GM12872 (cell line): ENCODE results near the gene TAS1R2.

Experiments used
- TF ChIP-seq, protein P1 (sequence below): IDR thresholded peaks from 3 replicates; pipeline ENCODE4 v1.5.1; 2011; ENCODE audit warnings: low read depth, mild to moderate bottlenecking, low read length, moderate library complexity; ENCODE audit not compliant: insufficient read depth

TAS1R2 gene

DNA sequence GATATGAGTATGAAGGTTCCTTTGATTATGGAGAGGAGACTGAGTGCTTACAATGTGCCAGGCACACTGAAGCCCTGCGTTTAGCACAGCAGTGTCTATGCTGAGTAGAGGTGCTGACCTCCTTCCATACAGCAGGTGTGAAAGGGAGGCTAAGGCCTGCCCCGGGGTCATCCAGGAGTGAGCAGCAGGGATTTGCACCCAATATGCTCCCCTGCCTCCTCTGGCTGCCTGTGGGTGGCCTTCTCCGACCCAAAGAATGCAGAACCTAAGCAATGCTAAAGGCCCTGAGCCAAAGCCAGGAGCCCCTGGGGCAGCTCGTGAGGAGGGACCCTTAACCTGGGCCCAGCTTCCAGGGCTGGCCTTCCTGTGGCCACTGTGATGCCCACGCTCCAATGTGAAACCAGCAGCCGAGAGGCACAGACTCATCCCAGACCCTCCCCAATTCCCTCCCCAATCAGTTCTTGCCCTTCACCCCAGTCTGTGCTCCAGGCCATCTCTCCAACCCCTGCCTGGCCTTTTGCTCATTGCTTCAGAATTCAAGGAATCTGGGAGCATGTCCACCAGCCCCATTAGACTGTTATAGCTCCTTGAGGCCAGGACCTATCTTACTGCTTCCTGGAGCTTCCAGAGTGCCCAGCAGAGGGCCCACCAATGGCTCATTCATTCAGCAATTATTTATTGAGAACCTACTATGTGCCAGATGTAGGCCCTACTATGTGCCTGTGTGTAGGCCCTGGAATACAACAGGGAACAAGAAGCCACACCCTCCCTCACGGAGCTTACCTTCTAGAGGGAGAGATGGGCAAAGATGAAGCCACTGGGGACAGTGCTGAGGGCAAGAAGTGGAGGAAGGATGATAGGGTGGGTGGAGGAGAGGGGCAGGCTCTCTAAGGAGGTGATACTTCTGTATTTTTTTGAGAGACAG, 53.3 kb downstream of the TAS1R2 start:
- TF ChIP-seq, protein P1, sequence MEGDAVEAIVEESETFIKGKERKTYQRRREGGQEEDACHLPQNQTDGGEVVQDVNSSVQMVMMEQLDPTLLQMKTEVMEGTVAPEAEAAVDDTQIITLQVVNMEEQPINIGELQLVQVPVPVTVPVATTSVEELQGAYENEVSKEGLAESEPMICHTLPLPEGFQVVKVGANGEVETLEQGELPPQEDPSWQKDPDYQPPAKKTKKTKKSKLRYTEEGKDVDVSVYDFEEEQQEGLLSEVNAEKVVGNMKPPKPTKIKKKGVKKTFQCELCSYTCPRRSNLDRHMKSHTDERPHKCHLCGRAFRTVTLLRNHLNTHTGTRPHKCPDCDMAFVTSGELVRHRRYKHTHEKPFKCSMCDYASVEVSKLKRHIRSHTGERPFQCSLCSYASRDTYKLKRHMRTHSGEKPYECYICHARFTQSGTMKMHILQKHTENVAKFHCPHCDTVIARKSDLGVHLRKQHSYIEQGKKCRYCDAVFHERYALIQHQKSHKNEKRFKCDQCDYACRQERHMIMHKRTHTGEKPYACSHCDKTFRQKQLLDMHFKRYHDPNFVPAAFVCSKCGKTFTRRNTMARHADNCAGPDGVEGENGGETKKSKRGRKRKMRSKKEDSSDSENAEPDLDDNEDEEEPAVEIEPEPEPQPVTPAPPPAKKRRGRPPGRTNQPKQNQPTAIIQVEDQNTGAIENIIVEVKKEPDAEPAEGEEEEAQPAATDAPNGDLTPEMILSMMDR, result no peak

DNA sequence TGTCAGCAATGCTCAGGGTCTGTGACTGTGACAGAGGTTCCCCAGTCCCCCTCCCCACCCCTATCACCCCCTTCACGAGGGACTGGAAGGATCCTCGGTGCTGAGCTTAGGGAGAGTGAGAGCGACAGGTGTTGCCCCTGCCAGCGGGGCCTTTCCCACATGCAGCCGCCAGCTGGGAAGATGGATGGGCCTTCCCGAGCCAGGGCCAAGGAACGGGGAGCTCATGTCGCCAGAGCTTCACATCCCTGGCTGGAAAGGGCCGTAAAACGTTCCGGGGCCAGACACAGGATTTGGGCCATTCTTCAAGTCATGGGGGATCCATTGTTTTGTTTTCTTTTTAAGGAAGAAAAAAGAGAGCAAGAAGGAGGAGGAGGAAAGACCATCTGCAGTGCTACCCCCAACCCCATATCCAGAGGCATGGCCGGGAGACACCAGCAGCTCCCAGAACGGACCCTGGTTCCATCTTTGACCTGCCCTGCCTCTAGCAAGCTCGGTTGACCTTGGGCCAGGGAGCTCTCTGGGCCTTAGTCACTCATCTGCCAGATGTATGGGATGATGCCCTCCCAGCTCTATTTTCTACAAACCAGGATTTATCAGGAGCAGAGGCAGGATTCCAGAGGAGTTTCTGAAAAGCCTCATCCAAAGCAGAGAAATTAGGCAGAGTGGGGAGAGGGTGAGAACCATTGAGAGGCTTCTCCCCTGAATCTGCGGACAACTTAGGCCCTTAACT, 54.1 kb downstream of the TAS1R2 start:
- TF ChIP-seq, protein P1, result no peak

DNA sequence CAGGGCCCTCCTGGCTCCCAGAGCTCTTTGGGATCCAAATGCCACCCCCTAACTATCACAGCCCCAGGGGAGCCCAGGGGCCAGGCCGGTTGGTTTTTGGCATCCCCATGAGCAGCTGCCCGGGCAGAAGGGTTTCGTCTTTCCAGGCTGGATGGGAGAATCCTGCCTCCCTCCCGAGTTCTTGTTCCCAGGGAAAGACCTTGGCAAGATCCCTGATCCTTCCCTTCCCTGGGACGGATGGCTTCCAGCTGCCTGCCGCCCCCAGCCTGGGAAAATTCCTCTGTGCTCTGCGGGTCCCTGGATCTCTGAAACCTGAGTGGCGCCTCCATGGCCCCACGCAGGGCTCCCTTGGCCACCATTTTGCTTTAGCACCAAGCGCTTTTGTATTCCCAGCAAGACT, 55.6 kb downstream of the TAS1R2 start:
- TF ChIP-seq, protein P1, result no peak

DNA sequence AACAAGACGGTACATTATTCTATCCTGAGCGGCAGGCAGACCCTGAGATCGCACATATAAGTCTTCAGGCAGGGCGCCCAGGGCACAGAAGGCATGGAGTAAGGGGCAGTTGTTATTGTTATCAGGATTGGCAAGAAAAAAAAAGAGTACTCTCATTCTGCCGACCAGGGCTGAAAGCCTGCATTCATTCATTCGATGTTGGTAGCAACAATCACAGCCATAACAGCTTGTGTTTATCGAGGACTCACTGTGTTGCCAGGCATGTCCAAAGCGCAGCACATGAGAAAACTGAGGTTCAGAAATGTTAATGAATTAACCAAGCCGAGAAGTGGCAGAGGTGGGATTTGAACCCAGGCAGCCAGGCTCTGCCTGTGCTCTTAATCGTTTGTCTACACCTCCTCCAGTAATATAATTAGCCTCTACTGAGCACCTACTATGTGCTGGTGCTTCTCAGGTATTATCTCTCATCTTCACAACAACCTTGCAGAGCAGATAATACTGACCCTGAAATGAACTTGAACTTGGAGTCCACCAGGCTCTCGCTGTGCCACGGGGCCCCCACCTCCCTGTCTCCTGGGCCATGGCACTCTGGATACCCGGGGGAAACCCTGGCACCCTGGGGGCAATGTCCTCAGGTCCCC, 56.2 kb downstream of the TAS1R2 start:
- TF ChIP-seq, protein P1, result no peak

DNA sequence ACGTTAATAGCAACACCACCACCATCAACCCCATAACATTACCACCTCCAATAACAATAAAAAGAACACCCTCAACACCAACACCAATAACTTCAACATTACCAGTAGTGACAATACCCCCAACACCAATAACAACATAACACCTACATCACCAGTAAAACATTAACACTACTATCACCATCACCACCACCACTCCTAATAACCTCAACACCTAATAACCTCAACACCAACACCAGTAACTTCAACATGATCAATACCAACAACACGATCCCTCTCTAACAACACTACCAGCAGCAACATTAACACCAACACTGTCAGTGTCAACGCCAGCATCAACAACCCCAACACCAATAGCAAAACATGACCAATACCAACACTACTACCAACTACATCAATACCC, 57.2 kb downstream of the TAS1R2 start:
- TF ChIP-seq, protein P1, result no peak

DNA sequence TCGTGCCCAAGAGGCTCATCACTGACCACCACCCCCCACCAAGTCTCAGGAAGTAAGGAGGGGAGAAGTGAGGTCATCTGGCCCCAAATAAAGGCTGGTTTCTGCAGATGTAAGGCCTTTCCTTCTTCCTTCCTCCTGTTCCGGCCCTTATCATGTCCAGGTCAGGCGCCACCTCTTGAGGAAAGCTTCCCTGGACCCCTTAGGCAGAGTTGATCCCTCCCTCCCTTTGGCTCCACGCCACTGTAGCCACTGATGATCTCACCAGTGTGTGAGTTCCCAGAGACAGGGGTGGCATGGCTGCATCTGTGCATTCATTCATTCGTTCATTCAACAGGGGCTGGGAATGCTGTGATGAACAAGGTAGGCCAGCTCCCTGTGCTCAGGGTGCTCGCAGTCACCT, 59.2 kb downstream of the TAS1R2 start:
- TF ChIP-seq, protein P1, result no peak

DNA sequence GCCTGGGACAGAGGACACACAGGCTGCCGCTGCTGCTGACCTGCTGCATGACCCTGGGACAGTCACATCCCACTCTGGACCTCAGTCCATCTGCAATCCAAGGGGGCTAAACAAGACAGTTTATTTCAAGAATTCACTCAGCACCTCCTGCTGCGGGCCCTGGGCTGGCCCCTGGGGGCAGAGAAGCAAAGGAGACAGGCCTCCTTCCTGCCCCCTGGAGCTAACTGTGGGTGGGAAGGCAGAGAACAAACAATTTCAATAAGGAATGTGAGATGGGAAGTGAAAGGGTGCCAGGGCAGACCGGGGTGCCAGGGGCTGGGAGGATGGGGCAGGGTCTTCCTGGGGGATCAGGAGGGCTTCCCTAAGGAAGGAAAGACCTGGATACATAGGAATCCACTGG, 60.0 kb downstream of the TAS1R2 start:
- TF ChIP-seq, protein P1, result no peak
